GM19463 (cell line): ENCODE measurements around the gene SH2D3A.

ENCODE experiments used
- ATAC-seq: cut with Tn5 transposase; IDR thresholded peaks from one replicate; pipeline ENCODE4 v1.9.1; 2021; ENCODE audit warnings: mild to moderate bottlenecking, moderate library complexity; ENCODE audit not compliant: unreplicated experiment

The SH2D3A gene

DNA sequence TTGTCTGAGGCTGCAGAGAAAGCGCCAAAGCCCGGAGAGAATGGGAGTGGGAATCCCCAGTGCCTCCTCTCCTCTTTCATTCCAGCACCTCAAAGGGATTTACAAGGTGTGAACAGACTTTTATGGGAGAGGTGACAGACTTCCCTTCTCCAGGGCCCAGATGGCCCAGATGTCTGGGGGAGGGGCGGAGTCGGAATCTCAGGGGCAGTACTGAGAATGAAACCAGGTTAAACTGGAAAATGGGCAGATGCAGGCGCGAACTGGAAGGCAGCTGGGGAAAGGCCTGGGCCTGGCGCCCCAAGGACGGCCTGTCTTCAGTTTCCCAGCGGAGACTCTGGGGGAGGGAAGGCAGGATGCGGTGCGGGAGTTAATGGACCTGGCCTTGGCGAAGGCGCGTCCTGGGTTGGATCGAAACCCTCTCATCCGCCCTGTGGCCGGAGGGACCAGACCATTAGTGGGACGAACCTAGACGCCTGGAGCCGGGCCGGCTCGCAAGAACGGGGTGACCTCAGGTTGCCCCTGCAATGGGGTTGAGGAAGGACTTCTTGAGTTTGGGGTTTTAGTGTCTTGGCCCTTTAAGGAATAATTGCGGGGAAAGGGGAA is 28.3 kb downstream of the SH2D3A start:
- no peak for ATAC-seq

DNA sequence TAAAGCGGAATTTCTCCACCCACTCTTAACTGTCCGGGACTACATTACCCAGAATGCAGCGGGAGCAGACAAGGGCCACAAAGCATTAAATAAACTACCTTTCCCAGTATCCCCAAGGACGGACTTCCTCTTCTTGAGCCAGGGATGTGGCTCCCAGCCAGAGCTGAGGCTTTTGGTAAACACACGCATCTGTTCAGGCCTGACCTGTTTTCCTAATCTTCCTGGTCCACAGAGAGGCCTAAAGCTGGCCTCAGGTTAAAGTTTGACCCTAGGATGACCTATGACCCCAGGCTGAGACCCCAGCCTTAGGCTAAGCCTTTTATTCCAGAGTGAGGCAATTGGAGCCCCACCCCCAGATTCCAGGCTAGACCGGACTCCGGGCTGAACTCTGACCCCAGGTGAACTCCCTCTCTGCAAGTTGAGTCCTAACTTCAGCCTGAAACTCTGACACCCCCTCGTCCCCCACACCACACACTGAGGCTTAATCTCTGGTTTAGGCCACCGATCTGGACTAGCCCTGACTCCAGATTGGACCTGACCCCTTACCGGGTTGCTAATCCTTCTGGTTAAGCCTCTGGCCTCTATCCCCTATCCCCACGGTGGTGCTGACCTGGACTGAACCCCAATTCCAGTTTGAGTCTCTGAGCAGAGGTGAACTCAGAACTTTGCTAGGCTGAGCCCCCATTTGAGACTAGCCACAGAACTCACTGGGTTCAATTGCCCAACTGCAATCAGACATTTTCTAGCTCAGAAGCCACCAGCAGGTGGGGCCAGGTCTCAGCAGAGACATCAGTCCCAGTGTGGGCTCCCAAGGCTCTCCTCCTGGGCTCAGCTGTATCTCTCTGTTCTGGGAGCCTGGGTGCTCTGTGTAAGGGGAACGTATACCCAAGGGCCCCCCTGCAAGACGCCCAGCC is 29.1 kb downstream of the SH2D3A start:
- ATAC-seq: no peak

DNA sequence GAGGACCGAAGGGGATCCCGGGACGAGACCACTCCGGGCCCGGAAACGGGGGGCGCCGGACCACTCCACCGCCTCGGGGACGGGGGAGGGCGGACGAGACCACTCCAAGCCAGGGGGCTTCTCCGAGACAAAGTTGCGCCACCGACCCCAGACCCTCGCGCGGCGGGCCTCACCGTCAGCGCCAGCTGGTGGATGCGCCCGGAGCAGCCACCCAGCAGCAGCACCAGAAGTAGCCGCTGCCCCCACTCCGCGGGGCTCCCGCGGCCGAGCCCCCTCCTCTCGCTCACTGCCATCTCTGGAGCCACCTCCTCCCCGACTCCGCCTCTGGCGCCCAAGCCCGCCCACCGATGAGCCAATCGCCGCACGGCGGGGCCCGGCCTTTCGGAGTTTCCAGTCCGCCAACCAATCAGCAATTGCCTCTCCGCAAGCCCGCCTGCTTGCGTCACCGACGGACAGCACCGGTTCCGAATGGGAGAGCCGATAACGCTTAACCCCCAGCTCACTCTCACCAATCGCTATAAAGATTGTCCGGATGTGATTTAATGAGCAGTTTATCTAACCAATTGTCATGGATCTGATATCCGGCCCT is 29.9 kb downstream of the SH2D3A start, which contains the start of gene GPR108:
GPR108 (minus strand) TSS at position 297 of the 589 bp plus-strand sequence; CDS start at position 293, 4 bp downstream.
- ATAC-seq: peak; percentile 66

DNA sequence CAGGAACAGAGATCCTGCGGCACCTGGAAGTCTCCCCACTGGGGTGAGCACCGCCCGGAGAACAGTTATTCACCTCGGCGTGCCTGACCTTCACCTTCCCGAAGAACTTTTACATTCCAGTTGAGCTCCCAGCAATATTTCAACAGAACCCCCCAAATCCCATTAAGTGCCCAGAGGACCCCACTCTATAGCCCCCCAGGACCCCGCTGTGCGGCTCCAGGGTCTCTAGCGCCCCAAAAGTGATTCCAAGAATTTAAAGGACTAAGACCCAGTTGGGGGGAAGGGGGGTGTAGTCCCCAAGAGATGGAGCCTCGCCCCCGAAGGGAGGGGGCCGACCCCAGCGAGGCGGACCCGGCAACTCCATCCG is 30.3 kb downstream of the SH2D3A start:
- ATAC-seq: no peak

DNA sequence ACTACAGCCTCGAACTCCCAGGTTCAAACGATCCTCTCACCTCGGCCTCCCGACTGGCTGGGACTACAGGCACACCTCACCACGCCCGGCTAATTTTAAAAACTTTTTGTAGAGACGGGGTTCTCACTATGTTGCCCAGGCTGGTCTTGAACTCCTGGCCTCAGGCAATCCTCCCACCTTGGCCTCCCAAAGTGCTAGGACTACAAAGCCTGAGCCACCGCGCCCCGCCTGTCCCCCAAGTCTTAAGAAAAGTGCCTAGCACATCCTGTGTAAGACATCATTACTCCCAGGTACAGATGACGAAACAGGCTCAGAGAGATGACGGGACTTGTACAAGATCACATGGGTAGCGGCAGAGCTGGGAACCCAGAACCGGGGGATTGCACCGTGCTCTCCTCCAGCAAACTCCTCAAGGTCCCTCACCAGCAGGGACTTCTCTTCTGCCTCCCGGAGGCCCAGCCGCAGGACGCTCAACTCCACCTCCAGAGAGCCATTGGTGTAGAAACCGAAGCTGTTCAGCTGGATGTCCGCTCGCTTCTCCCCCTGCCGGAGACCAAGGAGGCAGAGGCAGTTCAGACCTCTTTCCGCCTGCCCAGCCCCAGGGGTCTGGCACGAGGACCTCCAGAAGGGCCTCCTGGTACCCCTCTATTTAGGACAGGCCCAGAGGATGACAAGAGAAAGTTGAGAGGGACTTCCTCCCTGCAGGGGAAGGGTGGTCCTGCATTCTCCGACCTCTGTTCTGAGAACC is 30.9 kb downstream of the SH2D3A start:
- no peak for ATAC-seq

DNA sequence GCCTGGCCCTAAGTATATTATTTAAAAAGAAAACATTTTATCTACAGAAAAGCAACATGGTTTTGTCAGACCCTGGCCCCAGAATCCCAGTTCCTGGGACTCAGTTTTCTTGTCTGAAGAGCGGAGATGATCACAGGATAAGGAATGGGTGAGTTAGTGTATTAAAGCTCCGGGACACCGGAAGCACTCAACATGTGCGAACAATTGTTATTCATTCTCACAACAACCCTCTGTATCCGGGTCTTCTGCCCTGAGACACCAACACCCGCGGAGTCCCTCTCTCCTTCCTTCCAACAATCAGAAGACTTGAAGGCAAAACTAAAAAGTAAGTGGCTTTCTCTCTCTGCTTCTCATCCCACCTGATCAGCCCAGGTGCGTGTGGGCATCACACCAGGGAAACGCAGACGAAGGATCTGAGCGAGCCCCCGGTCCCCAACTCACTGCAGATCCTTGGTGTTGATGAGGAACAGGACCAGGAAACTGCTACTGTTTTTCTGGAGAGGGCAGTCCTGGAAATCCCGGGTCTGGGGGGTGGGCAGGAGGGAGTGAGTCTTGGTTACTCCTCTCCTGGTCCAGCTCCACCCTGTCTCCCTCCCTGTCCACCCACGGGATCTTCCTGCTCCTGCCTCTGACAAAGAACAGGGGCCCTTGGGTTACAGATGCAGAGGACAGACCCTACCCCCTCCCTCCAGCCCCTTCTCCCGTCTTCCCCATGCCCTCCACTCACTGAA is 31.9 kb downstream of the SH2D3A start:
- ATAC-seq: no peak

DNA sequence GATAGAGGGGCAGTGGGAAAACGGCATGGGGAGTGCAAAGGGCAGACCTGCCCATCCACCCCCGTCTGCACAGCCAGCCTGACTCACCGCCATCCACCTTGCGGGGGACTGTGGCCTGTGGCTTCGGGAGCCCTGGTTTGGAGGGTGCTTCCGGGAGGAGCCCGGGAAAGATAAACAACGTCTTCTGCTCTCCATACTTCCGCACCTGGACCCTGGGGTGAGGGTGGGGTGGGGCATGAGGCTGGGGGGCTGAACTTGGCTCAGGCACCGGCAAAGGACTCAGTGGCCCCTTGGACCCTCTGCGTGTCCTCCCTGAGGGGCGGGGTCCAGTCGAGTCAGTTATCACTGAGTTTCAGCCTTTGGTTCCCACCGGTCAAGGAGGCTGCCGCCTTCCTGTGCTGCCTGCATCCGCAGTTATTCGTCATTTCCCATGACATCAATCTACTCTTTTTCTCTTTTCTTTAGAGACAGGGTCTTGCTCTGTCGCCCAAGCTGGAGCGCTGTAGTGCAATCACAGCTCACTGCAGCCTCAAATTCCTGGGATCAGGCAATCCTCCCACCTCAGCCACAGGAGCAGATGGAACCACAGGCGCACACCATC is 33.0 kb downstream of the SH2D3A start:
- no peak for ATAC-seq

DNA sequence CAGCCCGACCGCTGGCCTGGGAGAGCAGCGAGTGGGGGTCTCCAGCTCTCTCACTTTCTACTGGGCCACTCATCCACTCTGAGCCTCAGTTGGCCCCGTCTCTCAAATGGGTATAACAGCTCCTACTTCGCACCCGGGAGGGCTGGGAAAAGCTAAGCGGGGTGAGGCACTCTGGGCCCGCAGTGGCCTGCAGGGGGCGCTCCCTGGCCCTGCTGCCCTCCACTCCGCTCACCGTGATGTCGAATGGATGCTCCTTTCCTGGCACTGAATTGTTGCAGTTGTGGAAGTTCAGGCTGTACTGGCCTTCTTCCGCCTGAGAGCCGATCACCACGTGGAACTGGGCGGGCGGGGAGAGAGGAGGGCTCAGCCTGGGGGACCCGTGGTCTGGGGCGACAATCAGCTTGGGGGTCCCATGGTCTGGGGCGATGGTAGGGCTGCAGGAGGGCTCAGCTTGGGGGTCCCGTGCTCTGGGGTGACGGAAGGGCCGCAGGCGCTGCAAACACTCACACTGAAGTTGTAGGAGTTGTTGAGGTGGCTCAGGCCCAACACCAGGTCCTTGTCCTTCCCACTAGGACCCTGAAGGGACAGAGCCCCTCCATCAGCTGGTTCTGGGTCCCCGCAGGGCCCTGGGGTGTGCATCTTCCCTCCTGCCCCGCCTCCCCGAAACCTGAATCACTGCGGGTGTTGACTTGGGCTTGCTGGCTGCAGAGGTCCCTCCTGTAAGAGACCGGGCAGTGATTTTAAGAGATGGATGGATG is 33.7 kb downstream of the SH2D3A start:
- no peak for ATAC-seq

DNA sequence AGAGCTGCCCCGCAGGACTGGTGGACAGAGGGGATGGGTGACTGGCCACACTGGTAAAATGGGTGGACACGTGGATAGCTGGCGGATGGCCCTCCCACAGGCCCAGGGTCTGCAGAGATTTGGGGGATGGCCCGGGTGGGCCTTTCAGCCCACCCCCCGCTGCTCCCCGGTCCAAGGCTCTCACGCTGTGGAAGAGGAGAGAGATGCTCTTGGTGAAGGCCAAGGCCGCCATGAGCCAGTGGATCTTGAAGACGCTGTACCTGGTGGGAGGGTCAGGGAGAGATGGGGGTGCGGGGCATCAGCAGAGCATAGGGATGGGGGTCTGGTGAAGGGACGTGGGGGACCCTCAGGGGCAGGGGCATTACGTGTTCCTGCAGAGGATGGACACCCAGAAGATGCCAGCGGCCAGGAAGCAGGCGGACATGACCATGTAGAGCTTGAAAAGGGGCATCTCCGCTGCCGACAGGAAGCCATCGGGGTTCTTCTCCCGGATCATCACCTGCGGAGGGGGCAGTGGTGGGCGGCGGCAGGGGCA is 34.4 kb downstream of the SH2D3A start:
- no peak for ATAC-seq

DNA sequence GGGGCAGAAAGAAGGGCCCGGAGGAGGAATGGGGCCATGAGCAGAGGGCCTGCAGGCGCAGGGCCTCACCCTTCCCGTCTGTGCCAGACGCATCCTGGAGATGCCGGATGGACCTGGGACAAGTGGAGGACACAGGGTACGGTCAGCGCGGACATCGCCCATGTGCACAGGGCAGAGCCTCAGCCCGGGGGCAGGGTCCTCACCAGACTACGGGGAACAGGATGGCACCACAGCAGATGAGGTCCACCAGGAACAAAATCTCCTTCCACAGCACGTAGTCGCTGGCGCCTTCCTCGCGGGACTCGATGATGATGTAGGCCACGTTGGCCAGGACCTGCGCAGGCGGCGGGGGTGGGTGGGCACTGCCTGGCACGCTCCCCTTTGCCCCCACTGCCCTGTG is 35.4 kb downstream of the SH2D3A start:
- no peak for ATAC-seq

DNA sequence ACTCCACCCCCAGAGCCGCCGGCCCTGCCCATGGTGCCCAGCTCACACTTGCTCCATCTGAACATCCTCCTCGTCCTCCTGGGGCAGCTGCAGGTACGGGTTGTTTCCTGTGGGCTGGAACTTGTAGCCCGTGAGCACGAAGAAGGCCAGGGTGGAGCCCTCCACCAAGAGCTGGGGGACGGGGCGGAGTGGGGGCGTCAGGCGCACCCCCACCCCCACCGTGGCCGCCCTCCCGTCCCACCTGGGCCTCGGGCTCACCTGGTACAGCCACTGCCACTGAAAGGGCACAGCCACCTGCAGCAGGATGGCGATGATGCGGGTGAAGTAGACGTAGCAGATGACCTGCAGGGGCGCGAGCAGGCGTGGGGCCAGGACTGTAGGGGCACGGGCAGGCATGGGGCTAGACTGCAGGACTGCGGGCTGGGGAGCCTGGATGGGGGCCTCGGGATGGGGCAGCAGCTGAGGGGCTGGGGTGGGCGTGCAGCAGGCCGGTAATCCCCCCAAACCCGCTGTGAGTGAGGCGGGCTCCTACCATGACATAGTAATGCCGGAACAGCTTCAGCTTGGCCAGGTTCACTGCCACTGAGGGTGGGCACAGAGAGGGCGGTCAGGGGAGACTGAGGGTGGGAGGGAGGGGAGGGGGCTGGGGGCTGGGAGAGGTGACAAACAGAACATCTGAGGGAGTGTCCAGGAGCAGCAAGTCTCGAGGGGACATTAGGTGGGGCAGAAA is 36.1 kb downstream of the SH2D3A start:
- ATAC-seq: no peak

DNA sequence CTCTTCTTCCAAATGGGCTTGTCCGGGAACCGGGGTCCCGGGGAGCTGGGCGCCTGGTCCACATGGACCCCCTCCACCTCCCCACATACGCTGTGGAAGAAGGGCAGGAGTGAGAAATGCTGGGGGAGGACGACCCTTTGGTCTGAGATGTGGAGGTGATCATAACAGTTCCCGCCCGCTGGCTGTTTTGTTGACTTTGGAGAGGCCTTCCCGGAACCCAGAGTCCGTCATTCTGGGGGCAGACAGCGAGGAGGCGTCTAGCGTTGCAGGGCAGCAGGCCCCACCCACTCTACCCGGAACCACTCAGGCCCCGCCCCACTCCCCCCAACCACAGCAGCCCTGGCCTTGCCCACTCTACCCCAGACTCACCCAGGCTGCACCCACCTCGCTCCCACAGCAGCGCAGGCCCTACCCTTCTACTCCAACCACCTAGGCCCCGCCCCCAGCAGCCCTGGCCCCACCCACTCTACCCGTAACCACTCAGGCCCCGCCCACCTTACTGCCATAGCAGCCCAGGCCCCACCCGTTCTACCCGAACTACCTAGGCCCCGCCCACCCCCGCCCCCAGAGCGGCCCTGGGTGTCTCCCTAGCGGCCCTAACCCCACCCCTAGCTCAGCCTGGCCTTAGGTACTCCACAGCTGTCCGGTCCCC is 37.0 kb downstream of the SH2D3A start:
- ATAC-seq: no peak

DNA sequence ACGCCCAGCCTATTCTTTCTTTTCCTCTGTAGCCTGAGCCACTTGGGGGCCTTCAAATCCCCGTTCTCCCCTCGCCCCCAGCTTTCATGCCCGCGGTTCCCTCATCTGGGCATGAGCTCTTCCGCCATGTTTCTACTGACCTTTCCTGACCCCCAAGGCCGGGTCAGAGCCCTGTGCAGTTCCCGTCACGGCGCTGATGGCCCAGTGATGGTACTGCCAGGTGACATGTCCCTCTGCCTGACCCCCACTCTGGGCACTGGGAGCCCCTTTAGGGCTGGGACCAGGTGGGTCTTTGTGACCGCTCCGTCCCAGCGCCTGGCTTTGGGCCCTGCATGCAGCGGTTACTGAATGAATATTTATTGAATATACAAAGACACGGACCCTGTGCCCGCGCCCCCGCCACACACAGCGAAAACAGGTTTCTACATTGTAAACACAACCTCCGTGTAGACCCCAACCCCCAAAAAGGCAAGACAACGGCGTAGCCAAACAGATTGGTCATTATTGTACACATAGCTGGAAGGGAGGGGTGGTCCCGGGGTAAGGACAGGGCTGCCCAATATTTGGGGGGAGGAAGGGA is 37.6 kb downstream of the SH2D3A start:
- no peak for ATAC-seq

DNA sequence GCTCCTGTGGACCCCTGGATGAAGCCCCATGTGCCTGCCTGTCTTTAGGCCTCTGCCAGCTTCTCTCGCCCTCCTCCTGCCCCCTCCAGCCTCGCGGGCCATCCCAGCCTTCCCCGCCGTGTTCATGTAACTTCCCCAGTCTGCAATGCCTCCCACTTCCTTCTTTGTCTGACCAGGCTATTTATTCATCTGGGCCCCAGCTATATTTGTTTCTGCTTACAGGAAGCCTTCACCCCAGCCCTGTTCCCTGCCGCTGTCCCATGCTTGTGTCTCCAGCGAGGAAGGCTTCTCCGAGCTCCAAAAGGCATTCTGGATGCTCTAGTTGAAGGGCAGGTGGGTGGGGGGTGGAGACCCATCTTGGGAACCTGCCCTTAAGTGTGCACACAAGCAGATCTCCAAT is 38.9 kb downstream of the SH2D3A start:
- ATAC-seq: no peak

DNA sequence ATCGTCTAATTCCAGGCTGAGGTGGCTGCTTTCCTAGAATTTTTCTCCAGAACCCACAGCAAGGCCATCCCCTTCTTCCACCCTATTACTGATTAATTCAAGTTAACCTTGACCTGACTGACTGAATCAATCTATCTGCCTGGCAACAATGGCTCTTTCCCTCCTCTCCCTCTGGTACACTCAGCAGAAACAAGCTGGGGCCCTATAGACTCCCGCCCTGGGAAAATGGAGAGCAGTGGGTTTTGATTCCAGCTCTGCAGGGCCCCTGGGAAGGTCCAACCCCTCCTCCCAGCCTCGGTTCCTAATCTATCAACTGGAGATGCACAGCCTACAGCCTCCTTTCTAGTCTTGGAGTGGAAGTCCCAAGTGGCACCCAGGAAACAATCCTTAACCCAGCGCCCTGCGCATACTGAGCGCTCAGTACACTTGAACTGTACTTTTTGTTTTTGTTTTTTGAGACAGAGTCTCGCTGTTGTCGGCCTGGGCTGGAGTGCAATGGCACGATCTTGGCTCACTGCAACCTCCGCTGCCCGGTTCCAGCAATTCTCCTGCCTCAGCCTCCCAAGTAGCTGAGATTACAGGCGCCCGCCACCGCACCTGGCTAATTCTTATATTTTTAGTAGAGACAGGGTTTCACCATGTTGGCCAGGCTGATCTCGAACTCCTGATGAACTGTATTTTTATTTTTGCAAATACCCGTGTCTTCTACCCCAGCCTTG is 41.6 kb downstream of the SH2D3A start:
- ATAC-seq: no peak

DNA sequence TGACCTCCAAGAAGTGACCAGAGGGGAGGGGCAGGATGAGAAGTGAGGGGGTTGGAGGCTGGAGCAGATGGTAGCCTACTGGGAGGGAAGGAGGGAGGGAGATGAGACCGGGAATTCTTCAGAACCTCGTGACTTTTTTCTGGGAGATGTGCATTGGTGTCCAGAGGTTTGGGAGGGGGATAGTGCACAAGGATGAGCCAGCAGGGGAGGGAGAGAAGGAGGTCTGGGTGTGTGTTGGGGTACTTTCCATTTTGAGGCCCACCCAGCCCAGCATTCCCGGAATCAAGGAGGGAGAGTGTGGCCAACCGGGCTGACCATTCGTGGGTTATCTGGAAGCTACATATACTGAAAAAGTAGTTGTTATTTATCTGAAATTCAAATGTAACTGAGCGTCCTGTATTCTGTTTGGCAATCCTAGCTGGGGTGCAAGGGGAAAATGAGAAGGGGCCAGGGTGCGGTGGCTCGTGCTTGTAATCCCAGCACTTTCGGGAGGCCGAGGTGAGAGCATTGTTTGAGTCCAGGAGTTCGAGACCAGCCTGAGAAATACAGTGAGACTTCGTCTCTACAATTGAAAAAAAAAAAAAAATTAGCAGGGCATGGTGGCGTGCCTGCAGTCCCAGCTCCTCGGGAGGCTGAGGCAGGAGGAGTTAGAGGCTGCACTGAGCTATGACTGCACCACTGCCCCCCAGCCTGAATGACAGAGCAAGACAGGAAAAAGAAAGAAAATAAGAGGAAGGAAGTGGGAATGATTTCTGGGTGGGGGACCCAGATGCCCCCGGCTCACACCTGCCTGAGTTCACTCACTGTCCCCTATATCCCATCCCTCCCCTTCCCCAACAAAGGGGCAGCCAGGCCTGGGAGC is 42.4 kb downstream of the SH2D3A start:
- no peak for ATAC-seq
